GM04504 (cell line): Measurements from ENCODE around the gene PTGFRN.

Source experiments
- DNase-seq: peaks from one replicate; pipeline ENCODE4 v3.0.0-alpha.2; 2012; ENCODE audit warnings: low read depth

PTGFRN gene

GRCh38 chr1:116944613-116945012 is 34.9 kb downstream of the PTGFRN start:
- DNase-seq: no peak

- DNase-seq: no peak
Measured at GRCh38 chr1:116945421-116945820, 35.7 kb downstream of the PTGFRN start.

- DNase-seq: no peak
Measured at GRCh38 chr1:116945996-116946395, 36.3 kb downstream of the PTGFRN start.

GRCh38 chr1:116947092-116947860 is 37.6 kb downstream of the PTGFRN start:
- no peak for DNase-seq

GRCh38 chr1:116948046-116948445 is 38.3 kb downstream of the PTGFRN start:
- DNase-seq: no peak

- no peak for DNase-seq
Measured at GRCh38 chr1:116948642-116949041, 38.9 kb downstream of the PTGFRN start.

- no peak for DNase-seq
Measured at GRCh38 chr1:116949213-116949985, 39.7 kb downstream of the PTGFRN start.

- no peak for DNase-seq
Measured at GRCh38 chr1:116950517-116951199, 40.9 kb downstream of the PTGFRN start.

GRCh38 chr1:116951200-116951935 is 41.7 kb downstream of the PTGFRN start:
- DNase-seq: peak; percentile 42

GRCh38 chr1:116952738-116953275 is 43.1 kb downstream of the PTGFRN start:
- no peak for DNase-seq

GRCh38 chr1:116954440-116954839 is 44.7 kb downstream of the PTGFRN start:
- no peak for DNase-seq

- DNase-seq: no peak
Measured at GRCh38 chr1:116956378-116956777, 46.7 kb downstream of the PTGFRN start.

- DNase-seq: no peak
Measured at GRCh38 chr1:116957646-116958045, 47.9 kb downstream of the PTGFRN start.

GRCh38 chr1:116958110-116958509 is 48.4 kb downstream of the PTGFRN start:
- no peak for DNase-seq

- DNase-seq: no peak
Measured at GRCh38 chr1:116958977-116959376, 49.3 kb downstream of the PTGFRN start.

GRCh38 chr1:116961606-116962005 is 51.9 kb downstream of the PTGFRN start:
- DNase-seq: no peak

GRCh38 chr1:116962987-116963639 is 53.4 kb downstream of the PTGFRN start:
- DNase-seq: no peak

GRCh38 chr1:116966791-116967190 is 57.1 kb downstream of the PTGFRN start:
- DNase-seq: peak; percentile 54

- DNase-seq: no peak
Measured at GRCh38 chr1:116968724-116969123, 59.0 kb downstream of the PTGFRN start.

GRCh38 chr1:116971258-116971860 is 61.6 kb downstream of the PTGFRN start:
- DNase-seq: no peak
